GM21737 (cell line): ENCODE measurements around the gene SLFN5.
"Not testable (repeated sequence)": the region's sequence is repeated elsewhere in the genome, so short reads cannot be mapped to it uniquely, and the experiment has no call there.

Source experiments
- ATAC-seq: cut with Tn5 transposase; IDR thresholded peaks from one replicate; pipeline ENCODE4 v1.9.1; 2021; ENCODE audit warnings: mild to moderate bottlenecking, moderate library complexity; ENCODE audit not compliant: unreplicated experiment

Gene SLFN5

DNA sequence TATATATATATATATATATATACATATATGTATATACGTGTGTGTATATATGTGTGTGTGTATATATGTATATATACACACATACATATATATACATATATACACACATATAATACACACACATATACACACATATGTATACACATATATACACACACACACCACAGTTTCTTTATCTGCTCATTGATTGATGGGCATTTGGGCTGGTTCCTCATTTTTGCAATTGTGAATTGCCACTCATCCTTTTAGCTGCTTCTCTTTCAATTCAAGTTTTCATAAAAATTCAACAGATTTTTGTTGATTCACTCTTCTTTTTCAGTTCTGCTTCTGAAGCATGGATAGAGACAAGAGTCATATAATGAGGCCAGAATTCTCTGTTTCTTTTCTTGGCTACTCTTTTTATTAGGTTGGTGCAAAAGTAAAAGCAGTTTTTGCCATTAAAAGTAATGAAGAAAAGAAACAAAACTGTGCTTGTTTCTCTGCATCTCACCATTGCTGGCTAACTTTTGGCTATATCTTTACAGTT, 44.5 kb downstream of the SLFN5 start:
- ATAC-seq: no peak

DNA sequence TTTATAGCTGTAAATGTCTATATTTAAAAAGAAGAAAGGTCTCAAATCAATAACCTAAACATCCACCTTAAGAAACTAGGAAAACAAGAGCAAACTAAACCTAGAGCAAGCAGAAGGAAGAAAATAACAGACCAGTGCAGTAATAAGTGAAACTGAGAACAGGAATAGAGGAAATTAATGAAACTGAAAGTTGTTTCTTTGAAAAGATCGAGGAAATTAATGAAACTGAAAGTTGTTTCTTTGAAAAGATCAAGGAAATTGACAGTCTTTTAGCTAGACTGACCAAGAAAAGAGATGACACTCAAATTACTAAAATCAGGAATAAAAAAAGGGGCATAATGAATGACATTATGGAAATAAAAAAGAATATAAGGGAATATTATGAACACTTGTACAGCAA, 46.4 kb downstream of the SLFN5 start:
- ATAC-seq: no peak

DNA sequence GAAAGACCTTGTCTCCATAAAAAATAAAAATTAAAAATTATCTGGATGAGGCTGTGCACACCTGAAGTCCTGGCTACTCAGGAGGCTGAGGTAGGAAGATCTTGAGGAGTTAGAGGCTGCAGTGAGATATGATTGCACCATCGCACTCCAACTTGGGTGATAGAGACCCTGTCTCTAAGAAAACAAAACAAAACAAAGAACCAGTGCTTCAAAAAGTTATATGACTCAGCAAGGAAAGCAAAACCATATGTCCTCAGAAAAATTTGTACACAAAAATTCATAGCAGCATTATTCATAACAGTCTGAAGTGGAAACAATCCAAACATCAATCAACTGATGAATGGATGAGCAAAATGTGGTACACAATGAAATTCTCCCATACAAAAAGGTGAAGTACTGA, 48.9 kb downstream of the SLFN5 start:
- ATAC-seq: no peak

DNA sequence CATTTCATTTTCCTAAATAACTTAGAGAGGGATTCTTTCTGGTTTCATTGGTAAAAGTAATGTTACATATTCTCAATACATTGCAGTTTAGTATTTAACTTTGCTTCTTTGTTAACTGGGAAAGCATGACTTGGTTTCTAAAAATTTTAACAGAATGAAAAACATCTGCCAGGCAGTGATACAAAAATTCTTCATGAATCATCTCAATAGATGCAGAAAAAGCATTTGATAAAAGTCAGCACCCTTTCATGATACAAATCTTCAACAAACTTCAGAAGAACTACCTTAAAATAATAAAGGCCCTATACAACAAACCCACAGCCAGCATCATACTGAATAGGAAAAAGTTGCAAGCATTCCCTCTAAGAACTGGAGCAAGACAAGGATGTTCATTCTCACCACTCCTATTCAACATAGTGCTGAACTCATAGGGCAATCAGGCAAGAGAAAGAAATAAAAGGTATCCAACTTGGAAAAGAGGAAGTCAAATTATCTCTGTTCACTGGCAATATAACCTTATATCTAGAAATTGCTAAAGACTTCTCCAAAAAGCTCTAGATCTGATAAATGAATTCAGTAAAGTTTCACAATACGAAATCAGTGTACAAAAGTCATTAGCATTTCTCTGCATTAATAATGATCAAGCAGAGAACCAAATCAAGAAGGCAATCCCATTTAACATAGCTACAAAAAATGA, 50.4 kb downstream of the SLFN5 start:
- ATAC-seq: no peak

DNA sequence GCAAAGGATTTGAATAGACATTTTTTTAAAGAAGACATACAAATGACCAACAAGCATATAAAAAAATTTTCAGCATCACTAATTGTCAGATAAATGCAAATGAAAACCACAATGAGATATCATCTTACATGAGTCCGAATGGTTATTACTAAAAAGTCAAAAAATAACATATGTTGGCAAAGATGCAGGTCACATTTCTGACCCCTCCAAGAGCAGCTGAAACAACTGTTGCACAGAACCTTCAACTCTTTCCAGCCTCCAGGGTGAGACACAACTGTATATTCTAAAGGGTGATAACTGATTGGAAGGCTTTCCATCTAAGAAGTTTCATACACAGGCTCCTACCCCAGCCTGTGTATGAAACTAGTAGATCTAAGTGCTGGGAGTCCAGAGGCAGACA, 51.9 kb downstream of the SLFN5 start:
- ATAC-seq: no peak

DNA sequence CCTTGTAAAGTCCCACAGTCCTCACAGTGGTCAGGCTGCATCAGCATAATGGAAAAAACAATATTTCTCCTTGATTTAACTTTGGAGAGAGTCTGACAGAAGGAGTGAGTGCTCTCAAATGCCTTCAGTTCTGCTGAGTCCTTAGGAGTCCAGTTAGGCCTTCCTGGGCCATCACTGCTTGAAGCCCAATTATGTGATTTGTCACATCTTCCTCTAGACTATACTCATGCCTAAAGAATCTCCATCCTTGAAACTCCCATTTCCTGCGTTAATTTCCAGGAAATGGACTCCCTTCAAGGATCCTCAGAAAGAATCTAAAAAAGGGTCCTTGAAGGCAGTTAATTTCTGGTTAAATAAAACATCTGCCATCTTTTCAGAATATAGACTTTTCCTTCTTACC, 52.8 kb downstream of the SLFN5 start:
- ATAC-seq: no peak

DNA sequence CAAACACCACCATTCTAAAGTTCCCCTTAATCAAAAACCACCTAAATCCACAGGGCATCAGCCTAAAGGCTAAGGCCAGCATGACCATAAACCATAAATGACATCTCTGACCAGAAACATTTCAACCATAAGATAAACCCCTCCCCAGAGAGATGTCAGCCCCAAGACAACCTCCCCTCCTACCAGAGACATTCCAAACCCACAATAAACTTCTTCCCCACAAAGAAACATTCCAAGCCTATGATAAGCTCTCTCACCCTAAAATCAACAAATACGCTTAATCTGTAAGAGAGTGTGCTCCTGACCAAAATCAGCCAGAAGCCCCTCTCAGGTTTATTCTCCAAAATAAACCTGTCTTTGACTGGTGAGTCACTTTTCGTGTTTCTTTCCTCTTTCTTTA, 54.8 kb downstream of the SLFN5 start:
- ATAC-seq: no peak

DNA sequence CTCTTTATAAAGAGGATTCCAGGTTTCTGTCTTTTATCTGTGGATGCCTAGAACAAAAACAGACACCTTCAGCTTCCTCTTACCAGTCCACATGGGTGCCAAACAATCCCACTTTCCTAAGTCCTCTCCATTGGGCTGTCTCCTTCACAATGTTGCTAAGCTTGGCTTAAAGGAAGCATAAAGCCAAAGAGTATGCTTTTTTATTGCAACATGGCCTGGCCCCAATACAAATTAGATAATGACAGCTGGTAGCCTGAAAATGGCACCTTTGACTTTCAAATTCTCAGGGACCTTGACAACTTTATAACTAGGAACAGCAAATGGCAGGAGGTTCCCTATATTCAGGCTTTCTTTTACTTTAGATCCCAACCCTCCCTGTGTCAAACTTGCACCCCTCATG, 55.8 kb downstream of the SLFN5 start:
- no peak for ATAC-seq

DNA sequence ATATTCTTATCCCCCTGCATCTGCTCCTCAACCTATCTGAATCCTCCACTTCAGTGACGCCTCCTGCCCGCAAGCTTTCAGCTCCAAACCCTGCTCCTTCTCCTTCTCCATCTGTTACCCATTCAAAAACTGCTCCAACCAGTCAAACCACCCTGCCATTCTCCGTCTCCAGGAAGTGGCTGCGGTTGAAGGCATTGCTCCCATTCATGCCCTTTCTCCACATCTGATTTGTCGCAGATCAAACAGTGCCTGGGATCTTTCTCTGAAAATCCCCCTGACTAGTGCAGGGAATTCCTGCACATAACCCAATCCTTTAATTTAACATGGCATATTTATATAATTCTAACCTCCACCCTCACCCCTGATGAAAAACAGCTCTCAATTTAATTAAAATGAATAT, 56.3 kb downstream of the SLFN5 start:
- no peak for ATAC-seq

DNA sequence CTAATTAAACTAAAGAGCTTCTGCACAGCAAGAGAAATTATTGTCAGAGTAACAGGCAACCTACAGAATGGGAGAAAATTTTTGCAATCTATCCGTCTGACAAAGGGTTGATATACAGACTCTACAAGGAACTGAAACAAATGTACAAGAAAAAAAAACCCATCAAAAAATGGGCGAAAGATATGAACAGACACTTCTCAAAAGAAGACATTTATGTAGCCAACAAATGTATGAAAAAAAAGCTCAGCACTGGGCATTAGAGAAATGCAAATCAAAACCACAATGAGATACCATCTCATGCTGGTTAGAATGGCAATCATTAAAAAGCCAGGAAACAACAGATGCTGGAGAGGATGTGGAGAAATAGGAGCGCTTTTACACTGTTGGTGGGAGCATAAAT, 66.5 kb downstream of the SLFN5 start:
- not testable (repeated sequence) for ATAC-seq

DNA sequence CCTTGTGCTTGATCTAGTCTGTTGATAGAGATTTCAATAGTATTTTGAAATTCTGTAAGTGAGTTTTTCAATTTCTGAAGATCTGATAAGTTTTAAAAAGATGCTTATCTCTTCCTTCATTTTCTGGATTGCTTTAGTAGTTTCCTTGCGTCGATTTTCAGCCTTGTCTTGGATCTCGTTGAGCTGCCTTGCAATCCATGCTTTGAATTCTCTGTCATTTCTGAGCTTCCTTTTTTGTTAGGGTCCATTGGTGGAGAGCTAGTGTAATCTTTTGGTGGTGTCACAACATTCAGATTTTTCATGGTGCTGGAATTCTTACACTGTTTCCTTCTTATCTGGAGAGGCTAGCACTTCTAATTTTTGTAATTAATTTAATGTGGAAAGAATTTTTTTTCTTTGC, 69.5 kb downstream of the SLFN5 start:
- ATAC-seq: no peak

DNA sequence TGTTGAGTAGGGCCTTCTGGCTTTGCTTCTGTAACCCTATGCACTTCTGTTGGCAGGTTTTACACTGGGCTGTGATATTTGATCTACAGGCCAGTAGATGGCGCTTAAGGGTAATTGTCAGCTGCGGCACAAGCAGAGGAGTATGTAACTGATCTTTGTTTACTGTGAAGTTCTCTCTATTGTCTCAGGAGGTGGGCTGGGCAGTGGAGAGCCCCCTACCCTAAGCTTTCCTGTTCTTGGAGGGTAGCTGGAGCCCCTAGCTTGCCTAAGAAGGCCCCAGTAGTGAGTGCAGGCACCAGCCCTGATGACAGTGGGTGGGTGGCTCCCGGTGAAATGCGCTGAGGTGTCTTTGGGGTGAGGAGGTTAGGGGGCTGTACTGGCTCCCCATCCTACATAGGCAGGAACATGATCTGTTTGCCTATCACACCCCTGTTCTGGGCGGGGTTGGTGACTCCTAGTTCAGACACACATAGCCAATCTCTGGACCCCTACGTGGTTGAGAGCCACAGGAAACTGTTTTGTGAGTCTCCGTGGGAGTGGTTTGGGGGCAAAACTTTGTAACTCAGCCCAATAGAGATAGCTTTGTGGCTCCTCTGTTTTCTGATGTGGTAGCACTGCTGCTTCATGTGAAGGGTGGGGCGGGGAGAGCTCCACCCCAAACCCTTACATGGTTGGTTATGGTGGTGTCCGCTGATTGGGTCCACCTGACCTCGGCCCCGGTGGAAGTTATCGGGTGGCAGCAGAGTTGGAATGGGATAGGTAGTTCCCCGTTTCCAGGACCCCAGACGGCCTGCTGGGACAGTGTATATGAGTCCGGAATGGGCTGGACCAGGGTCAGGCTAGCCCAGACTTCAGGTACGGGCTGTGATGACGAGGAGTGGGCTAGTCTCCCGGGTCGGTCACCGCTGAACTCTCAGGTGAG, 70.2 kb downstream of the SLFN5 start:
- ATAC-seq: peak; percentile 80

DNA sequence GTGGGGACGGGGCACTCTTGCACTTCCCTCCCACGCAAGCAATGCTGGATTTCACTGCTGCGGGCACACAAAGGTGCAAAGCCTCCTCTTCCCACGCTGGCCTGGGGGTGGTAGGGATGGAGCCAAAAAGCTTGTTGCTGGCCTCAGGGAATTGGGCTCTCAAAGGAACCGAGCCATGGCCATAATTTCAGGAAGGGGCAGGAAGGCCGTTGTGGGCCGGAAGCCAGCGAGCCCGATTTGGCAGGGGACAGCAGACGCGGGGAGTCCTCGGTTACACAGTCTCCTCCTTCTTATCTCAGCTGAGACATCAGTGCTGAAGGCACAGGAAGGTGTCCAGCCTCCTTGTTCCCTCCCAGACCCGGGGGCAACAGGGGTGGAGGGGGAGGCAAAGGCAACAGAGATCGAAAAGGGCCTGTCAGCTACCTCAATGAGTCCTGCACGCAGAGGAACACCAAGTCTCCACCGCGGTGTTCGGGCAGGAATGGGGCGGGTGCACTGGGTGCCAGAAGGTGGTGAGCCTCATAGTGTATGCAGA, 71.1 kb downstream of the SLFN5 start:
- ATAC-seq: no peak

DNA sequence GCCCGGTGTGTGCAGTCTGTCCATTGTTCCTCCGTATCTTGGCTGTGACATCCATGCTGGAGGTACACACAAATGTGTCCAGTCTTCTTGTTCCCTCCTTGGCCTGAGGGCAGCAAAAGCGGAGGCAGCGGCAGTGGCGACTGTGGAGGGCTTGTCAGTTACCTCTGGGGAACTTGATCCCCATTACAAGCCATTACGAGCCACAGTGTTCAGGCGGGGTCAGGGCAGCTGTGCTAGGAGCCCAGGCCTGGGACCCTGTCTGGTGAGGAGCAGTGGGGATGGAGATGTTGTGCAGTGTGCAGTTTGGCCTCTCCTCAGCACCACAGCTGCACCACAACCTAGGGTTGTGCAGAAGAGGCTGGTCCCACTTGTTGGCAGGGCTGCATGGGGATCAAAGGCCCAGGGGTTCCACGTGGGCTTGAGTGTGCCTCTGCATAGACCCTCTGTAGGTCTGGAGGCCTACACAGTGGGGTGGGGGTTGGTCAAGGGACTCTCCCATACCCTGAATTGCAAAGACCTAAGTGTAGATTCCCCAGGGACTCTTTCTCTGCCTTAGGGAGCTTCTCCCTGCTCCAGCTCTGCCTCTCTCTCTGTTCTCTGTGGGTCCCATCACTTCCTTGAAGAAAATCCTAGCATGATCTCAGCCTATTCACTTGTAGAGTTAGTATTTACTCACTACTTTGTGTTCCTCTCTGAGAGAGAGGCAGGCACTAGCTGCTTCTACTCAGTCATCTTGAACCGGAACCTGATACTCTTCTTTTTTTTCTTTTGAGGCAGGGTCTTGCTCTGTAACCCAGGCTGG, 71.7 kb downstream of the SLFN5 start:
- no peak for ATAC-seq

DNA sequence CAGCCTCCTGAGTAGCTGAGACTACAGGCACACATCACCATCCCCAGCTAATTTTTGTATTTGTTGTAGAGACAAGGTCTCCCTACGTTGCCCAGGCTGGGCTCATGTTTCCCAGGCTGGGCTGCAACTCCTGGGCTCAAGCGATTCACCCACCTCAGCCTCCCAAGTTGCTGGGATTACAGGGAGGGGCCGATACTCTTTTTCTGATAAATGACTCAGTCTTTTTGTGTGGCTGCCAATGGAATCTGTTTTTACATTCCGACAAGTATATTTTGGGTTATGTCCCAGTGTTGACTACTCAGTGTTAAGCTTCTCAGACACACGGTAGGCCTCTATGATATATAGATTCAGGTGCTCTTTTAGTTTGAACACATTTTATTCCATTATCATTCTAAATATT, 72.4 kb downstream of the SLFN5 start:
- ATAC-seq: no peak

DNA sequence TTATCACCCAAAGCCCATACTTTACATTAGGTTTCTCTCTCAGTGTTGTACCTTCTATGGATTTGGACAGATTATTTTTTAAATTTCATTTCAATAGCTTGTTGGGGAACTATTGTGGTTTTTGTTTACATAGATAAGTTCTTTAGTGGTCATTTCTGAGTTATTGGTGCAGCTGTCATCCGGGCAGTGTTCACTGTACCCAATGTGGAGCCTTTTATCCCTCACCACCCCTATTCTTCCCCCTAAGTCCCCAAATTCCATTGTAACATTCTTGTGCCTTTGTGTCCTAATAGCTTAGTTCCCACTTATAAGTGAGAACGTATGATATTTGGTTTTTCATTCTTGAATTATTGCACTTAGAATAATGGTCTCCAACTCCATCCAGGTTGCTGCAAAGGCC, 73.1 kb downstream of the SLFN5 start:
- no peak for ATAC-seq

DNA sequence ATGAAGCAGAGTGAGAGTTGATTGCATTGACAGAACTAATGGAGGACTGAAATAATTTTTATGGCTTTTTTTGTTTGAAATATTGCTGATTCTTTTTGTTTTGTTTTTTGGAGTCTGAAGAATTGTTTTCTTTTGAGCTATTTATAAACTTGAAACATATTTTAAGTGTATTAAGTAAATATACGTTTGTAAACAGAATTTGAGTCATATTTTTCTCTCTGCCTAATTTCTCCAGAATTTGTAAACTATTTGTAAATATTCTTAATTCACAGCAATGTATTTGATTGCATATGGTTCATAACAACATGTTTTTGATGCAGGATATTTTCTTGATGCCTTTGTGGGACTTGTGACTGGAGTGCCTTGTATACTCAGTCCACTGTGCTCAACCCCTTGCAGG, 79.9 kb downstream of the SLFN5 start:
- no peak for ATAC-seq
